ENCODE data around the gene CBY1. TPM values are rescaled to one million over a fixed set of nuclear protein-coding genes. Genes with fewer than 3 reads are reported as not detected.

CBY1 gene
- total and polyA plus RNA-seq, 7 donors, result 15.4 to 39.5 (median 22.8) TPM

DNA sequence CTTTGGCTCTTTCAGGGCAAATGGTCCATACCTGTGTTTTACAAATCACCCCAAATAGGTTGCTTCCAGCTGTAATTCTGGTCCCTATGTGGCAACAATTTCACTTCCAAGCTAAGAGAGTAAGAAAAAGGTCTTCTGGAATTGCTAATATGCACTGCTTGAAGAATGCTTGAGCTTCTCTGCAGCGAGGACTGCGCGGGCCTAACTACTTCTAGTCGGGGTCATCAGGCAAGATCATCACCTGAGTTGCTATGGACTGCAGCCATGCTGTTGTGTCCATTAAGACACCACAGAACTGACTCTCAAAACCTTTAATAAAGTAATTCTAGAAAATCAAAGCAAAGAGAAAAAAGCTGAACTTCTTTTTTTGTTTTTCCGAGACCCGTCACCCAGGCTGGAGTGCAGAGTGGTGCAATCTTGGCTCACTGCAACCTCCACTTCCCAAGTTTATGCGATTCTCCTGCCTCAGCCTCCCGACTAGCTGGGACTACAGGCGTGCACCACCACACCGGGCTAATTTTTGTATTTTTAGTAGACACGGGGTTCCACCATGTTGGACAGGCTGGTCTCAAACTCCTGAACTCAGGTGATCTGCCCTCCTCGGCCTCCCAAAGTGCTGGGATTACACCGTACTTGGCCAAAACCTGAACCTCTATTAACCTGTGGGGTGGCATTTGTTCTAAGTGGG lies 42.1 kb downstream of the CBY1 start:
- Histone ChIP-seq H3K9me3 (no peaks in the 10 kb centered on the region), H3K4me3 (peak overlapping the region; percentile 94), H3K36me3 (ENCODE audit: insufficient read depth in 1 of 2, low read depth in 1 of 2) (peaks cover 4 to 32% of the 10 kb centered on the region in 2 donors), H3K4me1 (peaks cover 44% of the 10 kb centered on the region), H3K27me3 (ENCODE audit: insufficient read depth in 3 of 3, low read length in 2 of 3) (no peaks in the 10 kb centered on the region), H3K27ac (peak overlapping the region; percentile 98)
- 91 to 92% (median 92%) methylated on average over 13 of the region's 13 CpGs for WGBS, 3 donors
- ATAC-seq (no peak), DNase-seq (no peak)
- intact Hi-C loops (cut with DNase I), result no loop called here
- TF ChIP-seq CTCF (IDR thresholded peaks at IDR 0.05), result no peak

DNA sequence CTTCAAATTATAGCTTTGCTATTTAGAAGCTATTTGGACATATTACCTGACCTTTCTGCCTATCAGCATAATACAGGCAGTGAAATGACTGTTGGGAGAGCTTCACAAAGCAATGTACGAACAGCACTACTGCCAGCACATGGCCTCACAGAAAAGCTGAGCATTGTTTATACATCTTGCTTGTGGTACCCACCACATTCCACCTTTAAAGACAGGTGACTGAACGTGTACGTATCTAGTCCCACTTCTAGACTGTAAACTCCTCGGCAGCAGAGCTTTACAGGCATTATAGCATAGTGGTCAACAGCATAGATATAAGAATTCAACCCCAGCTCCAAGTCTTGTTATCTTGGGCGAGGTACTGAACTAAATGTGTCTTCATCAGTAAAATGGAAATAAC lies 42.7 kb downstream of the CBY1 start:
- Histone ChIP-seq H3K4me3 (peak overlapping the region; percentile 94), H3K27ac (peak overlapping the region; percentile 98), H3K27me3 (ENCODE audit: insufficient read depth in 3 of 3, low read length in 2 of 3) (no peaks in the 10 kb centered on the region), H3K36me3 (ENCODE audit: insufficient read depth in 1 of 2, low read depth in 1 of 2) (peaks cover 4 to 29% of the 10 kb centered on the region in 2 donors), H3K9me3 (no peaks in the 10 kb centered on the region), H3K4me1 (peaks cover 44% of the 10 kb centered on the region)
- DNase-seq (no peak), ATAC-seq (no peak)
- TF ChIP-seq CTCF (IDR thresholded peaks at IDR 0.05), result no peak
- WGBS, 3 donors, result 61 to 66% (median 63%) methylated on average over 5 of the region's 5 CpGs
- intact Hi-C loops (cut with DNase I), result no loop called here

- peaks cover 4 to 24% of the 10 kb centered on the region in 2 donors for H3K36me3 ChIP-seq (ENCODE audit: insufficient read depth in 1 of 2, low read depth in 1 of 2)
- H3K9me3 ChIP-seq, result no peaks in the 10 kb centered on the region
- peak overlapping the region; percentile 94 for H3K4me3 ChIP-seq
- 23 to 27% (median 24%) methylated on average over 6 of the region's 6 CpGs for whole genome bisulfite sequencing, 3 donors
- DNase-seq (no peak), ATAC-seq (no peak)
- no peak for TF ChIP-seq CTCF (IDR thresholded peaks at IDR 0.05)
- no peaks in the 10 kb centered on the region for H3K27me3 ChIP-seq (ENCODE audit: insufficient read depth in 3 of 3, low read length in 2 of 3)
- peaks cover 49% of the 10 kb centered on the region for H3K4me1 ChIP-seq
- H3K27ac ChIP-seq, result peak overlapping the region; percentile 98
- intact Hi-C loops (cut with DNase I), result no loop called here
Observed at GRCh38 chr22:38699784-38700183, 43.3 kb downstream of the CBY1 start.

DNA sequence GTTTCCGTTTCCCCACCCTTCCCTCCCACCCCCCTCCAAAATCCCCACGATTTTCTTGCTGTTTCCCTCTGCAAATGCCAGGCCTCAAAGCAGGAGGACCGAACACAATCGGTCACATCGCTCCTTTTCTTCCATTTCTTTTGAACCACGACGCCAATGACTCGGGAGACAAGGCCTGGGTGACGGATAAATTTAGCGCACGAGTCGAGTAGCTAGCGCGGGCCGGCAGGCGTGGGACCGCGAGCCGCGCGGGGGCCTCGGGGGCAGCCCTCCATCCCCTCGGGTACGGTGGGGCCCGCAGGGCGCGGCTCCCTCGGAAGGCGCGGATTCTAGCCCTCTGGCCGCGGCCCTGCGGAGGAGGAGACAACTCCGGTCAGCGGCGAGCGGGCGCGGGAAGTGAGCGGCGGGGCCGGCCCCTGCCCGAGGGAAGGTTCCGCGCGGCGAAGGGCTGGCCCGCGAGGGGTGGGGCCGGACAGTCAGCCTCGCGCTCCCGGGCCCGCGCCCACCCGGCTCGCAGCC lies 43.9 kb downstream of the CBY1 start:
- no peak for TF ChIP-seq CTCF (IDR thresholded peaks at IDR 0.05)
- 0 to 1% (median 0%) methylated on average over 24 to 57 of the region's 57 CpGs for WGBS, 3 donors
- intact Hi-C loops (cut with DNase I), result no loop called here
- peak overlapping the region; percentile 98 for H3K27ac ChIP-seq
- peaks cover 4 to 24% of the 10 kb centered on the region in 2 donors for H3K36me3 ChIP-seq (ENCODE audit: insufficient read depth in 1 of 2, low read depth in 1 of 2)
- ATAC-seq (peak; percentile 6 to 28 (median 14)), DNase-seq (peak; percentile 79 to 81)
- peaks cover 52% of the 10 kb centered on the region for H3K4me1 ChIP-seq
- no peaks in the 10 kb centered on the region for H3K9me3 ChIP-seq
- H3K27me3 ChIP-seq (ENCODE audit: insufficient read depth in 3 of 3, low read length in 2 of 3), result no peaks in the 10 kb centered on the region
- H3K4me3 ChIP-seq, result peak overlapping the region; percentile 94

All from psoas muscle (tissue), 8 donors.